ENCODE results near the gene KLHL14. TPM values are rescaled to one million over a fixed set of nuclear protein-coding genes. Genes with fewer than 3 reads are reported as not detected.

Gene KLHL14
- total RNA-seq, 2 experiments from 2014 or later, result not detected

DNA sequence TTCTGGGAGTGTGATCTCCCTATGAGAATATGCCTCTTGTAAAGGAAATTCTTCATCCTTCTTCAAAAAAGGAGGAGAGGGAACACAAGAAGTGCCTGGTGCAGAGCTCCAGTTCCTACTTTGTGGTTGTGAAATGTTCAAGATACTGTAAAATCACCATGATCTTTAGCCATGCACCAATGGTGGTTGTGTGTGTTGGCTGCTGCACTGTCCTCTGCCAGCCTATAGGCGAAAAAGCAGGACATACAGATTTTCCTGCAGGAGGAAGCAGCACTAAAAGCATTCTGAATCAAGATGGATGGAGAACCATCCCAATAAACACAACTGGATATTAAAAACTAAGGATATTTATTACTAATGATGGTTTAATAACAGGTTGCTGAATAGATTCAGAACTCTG lies 6.2 kb upstream of the KLHL14 start:
- no peaks in the 10 kb centered on the region for H3K4me1 Mint-ChIP-seq (ENCODE audit: low read depth)
- POLR2A ChIA-PET, result no interaction called here

GRCh38 chr18:32777049-32777448 lies 4.2 kb upstream of the KLHL14 start:
- Mint-ChIP-seq H3K36me3 (no peaks in the 10 kb centered on the region), H3K27me3 (peaks cover 24% of the 10 kb centered on the region), H3K27ac (no peak overlapping the region), H3K9me3 (no peaks in the 10 kb centered on the region), H3K4me1 (ENCODE audit: low read depth) (peaks cover 2% of the 10 kb centered on the region), H3K4me3 (no peak overlapping the region)
- no peak for DNase-seq
- POLR2A ChIA-PET, result no interaction called here
- intact Hi-C loops (cut with micrococcal nuclease), result no loop called here
- CTCF ChIA-PET, result no interaction called here

More for the DNA sequence above, 6.2 kb upstream of the KLHL14 start:
- intact Hi-C loops (cut with micrococcal nuclease), result no loop called here
- Mint-ChIP-seq H3K4me3 (no peak overlapping the region), H3K36me3 (no peaks in the 10 kb centered on the region), H3K27ac (no peak overlapping the region), H3K9me3 (no peaks in the 10 kb centered on the region), H3K27me3 (peaks cover 11% of the 10 kb centered on the region)
- CTCF ChIA-PET, result no interaction called here
- no peak for DNase-seq

DNA sequence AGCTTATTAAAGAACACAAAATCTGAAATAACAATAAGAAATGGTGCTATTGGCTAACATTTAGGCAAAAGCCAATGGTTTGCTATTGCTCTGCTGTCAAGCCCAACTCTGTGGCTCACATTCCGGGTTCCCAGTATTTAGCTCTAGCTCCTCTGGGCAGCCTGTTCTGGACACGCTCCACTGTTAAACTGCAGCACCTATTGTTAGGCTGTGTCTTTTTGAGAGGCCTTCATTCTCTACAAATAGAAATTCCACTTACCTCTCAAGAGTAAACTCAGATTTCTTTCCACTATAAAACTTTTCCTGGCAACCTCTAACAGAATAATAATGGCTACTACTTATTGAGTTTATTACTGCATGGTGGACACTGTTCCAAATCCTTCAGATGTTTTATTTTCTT lies 3.7 kb upstream of the KLHL14 start:
- DNase-seq, result no peak
- H3K27me3 Mint-ChIP-seq, result peaks cover 24% of the 10 kb centered on the region
- no peak overlapping the region for H3K27ac Mint-ChIP-seq
- no peak overlapping the region for H3K4me3 Mint-ChIP-seq
- H3K9me3 Mint-ChIP-seq, result no peaks in the 10 kb centered on the region
- H3K4me1 Mint-ChIP-seq (ENCODE audit: low read depth), result peaks cover 2% of the 10 kb centered on the region
- ChIA-PET POLR2A (no interaction called here), CTCF (interaction anchor here (0.7 kb wide), 1 partner anchor 427 kb away, joined by 4 read pairs; no protein-coding TSS in a partner anchor)
- intact Hi-C loops (cut with micrococcal nuclease), result no loop called here
- no peaks in the 10 kb centered on the region for H3K36me3 Mint-ChIP-seq

DNA sequence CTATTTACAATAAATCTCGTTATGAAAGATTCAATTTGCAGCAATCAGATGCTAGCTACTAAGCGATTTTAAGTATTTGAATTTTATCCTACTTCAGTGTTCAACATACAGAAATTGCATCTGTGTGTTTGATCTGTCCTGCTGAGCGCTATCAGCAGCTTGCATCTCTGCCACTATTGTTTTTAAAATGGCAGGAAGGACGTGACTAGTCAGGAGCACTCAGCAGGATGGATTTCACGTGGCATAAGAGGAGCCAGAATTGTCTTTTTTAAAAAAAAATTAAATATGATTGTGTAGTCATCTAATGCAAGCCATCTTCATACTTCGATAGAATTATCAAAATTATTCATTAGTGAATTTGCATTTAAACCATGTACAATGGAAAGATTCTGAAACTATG lies 2.8 kb upstream of the KLHL14 start:
- Mint-ChIP-seq H3K4me1 (ENCODE audit: low read depth) (peaks cover 5% of the 10 kb centered on the region), H3K36me3 (no peaks in the 10 kb centered on the region), H3K4me3 (no peak overlapping the region), H3K27ac (no peak overlapping the region), H3K27me3 (peaks cover 33% of the 10 kb centered on the region), H3K9me3 (no peaks in the 10 kb centered on the region)
- DNase-seq, result no peak
- ChIA-PET POLR2A (no interaction called here), CTCF (interaction anchor here (0.7 kb wide), 1 partner anchor 426 kb away, joined by 4 read pairs; no protein-coding TSS in a partner anchor)
- intact Hi-C loops (cut with micrococcal nuclease), result no loop called here

GRCh38 chr18:32773382-32773712 lies 524 bp upstream of the KLHL14 start:
- Mint-ChIP-seq H3K36me3 (no peaks in the 10 kb centered on the region), H3K4me1 (ENCODE audit: low read depth) (peaks cover 10% of the 10 kb centered on the region), H3K27ac (no peak overlapping the region), H3K9me3 (no peaks in the 10 kb centered on the region), H3K4me3 (no peak overlapping the region), H3K27me3 (peaks cover 47% of the 10 kb centered on the region)
- CTCF ChIA-PET, result no interaction called here
- DNase-seq, result no peak
- POLR2A ChIA-PET, result no interaction called here
- intact Hi-C loops (cut with micrococcal nuclease), result no loop called here

DNA sequence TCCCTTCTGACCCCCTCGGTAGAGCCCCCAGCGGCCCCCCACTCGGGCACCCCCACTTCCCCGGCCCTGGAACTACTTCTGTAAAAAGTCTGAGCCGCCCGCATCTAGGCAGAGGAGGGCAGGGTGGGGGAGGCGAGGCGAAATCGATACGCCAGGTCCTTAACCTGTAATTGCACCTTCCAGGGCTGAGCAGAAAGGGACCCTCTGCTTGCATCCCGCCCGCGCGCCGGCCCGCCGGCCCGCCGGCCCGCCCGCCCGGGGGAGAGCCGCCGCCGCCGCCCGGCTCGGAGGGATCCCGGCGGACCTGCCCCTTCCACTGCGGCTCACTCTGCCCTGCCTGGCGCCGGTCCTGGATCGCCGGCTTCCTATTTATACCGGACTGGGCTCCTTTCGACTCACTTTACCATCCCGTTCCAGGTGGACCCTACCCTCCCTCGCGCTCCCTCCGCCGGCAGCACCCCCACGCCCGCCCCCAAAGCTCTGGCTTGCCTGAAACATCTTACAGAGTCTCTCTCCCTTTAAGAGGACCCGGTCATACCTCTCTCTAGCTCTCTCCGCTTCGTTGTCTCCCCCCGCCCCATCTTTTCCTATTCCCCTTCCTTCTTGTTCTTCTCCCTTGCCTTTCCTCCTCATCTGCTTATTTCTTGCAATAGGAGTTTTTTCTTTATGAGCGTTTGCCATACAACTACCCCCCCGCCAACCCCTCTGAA lies 797 bp downstream of the KLHL14 start:
- CTCF ChIA-PET, result no interaction called here
- H3K4me3 Mint-ChIP-seq, result no peak overlapping the region
- H3K36me3 Mint-ChIP-seq, result no peaks in the 10 kb centered on the region
- POLR2A ChIA-PET, result no interaction called here
- H3K27ac Mint-ChIP-seq, result no peak overlapping the region
- no peaks in the 10 kb centered on the region for H3K9me3 Mint-ChIP-seq
- peaks cover 46% of the 10 kb centered on the region for H3K27me3 Mint-ChIP-seq
- DNase-seq, result no peak
- peaks cover 10% of the 10 kb centered on the region for H3K4me1 Mint-ChIP-seq (ENCODE audit: low read depth)
- intact Hi-C loops (cut with micrococcal nuclease), result no loop called here

DNA sequence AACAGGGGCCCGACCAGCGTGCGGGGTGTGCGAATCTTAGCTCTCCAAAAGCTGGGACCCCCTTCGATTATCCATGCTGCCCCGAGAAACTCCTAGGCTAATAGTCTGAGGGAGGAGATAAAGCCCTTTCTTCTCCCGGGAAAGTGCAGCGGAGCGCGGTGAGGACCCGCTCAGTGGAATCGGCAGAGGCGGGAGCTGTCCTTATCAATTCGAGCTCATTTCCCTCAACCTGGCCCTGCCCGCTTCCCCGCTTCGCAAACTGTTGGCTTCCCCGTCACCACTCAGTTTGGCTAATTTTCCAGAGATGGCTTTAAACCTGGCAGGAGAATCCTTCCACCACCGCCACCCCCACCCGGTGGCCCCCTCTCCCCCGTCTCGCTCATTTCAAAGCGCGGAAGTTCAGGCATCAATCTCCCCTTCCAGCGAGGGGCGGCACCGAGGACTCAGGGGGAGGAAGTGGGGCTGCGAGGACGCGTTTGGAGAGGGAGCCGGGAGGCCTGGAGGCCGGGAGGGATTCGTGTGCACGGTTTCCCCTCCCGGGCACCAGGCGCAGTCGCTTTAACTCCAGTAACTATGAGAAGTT lies 1.6 kb downstream of the KLHL14 start:
- DNase-seq, result no peak
- ChIA-PET CTCF (no interaction called here), POLR2A (no interaction called here)
- H3K4me3 Mint-ChIP-seq, result no peak overlapping the region
- H3K27ac Mint-ChIP-seq, result no peak overlapping the region
- peaks cover 10% of the 10 kb centered on the region for H3K4me1 Mint-ChIP-seq (ENCODE audit: low read depth)
- H3K27me3 Mint-ChIP-seq, result peaks cover 45% of the 10 kb centered on the region
- intact Hi-C loops (cut with micrococcal nuclease), result no loop called here
- no peaks in the 10 kb centered on the region for H3K36me3 Mint-ChIP-seq
- H3K9me3 Mint-ChIP-seq, result no peaks in the 10 kb centered on the region

- Mint-ChIP-seq H3K4me1 (ENCODE audit: low read depth) (peaks cover 10% of the 10 kb centered on the region), H3K27me3 (peaks cover 45% of the 10 kb centered on the region), H3K27ac (no peak overlapping the region), H3K9me3 (no peaks in the 10 kb centered on the region), H3K36me3 (no peaks in the 10 kb centered on the region), H3K4me3 (no peak overlapping the region)
- intact Hi-C loops (cut with micrococcal nuclease), result no loop called here
- no peak for DNase-seq
- ChIA-PET CTCF (no interaction called here), POLR2A (no interaction called here)
Measured at GRCh38 chr18:32770666-32771168, 2.1 kb downstream of the KLHL14 start.

GRCh38 chr18:32770054-32770665 lies 2.7 kb downstream of the KLHL14 start:
- Mint-ChIP-seq H3K9me3 (no peaks in the 10 kb centered on the region), H3K27me3 (peaks cover 45% of the 10 kb centered on the region), H3K4me3 (no peak overlapping the region), H3K36me3 (no peaks in the 10 kb centered on the region), H3K4me1 (ENCODE audit: low read depth) (peaks cover 10% of the 10 kb centered on the region), H3K27ac (no peak overlapping the region)
- DNase-seq, result no peak
- ChIA-PET POLR2A (no interaction called here), CTCF (no interaction called here)
- intact Hi-C loops (cut with micrococcal nuclease), result no loop called here

- ChIA-PET CTCF (no interaction called here), POLR2A (no interaction called here)
- no peak for DNase-seq
- Mint-ChIP-seq H3K9me3 (no peaks in the 10 kb centered on the region), H3K4me1 (ENCODE audit: low read depth) (peaks cover 10% of the 10 kb centered on the region), H3K27ac (no peak overlapping the region), H3K4me3 (no peak overlapping the region), H3K36me3 (no peaks in the 10 kb centered on the region), H3K27me3 (peaks cover 46% of the 10 kb centered on the region)
- intact Hi-C loops (cut with micrococcal nuclease), result no loop called here
Measured at GRCh38 chr18:32769586-32770053, 3.2 kb downstream of the KLHL14 start.

- H3K27me3 Mint-ChIP-seq, result peaks cover 42% of the 10 kb centered on the region
- H3K4me3 Mint-ChIP-seq, result no peak overlapping the region
- no peaks in the 10 kb centered on the region for H3K36me3 Mint-ChIP-seq
- peaks cover 10% of the 10 kb centered on the region for H3K4me1 Mint-ChIP-seq (ENCODE audit: low read depth)
- ChIA-PET CTCF (no interaction called here), POLR2A (no interaction called here)
- H3K9me3 Mint-ChIP-seq, result no peaks in the 10 kb centered on the region
- DNase-seq, result no peak
- intact Hi-C loops (cut with micrococcal nuclease), result no loop called here
- H3K27ac Mint-ChIP-seq, result no peak overlapping the region
Measured at GRCh38 chr18:32769071-32769585, 3.7 kb downstream of the KLHL14 start.

DNA sequence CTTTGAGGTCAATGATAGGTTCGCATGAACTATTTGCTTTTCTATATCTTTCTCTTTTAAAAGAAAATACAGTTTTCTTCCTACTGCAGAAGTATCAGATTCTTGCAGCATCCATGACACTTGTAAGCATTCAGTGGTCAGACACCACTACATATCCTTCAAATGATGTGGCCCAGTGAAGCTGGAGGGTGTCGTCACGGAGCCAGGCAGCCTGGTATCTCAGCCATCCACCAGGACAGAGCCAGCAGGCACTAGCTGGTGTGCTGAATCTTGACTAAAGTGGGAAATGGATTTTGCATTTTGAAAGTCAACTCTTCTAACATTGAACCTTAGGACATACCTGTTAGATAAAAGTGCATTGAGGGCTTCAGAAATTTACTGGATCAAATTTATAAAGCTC lies 5.4 kb downstream of the KLHL14 start:
- ChIA-PET CTCF (no interaction called here), POLR2A (no interaction called here)
- no peaks in the 10 kb centered on the region for H3K36me3 Mint-ChIP-seq
- DNase-seq, result no peak
- no peak overlapping the region for H3K4me3 Mint-ChIP-seq
- intact Hi-C loops (cut with micrococcal nuclease), result no loop called here
- H3K4me1 Mint-ChIP-seq (ENCODE audit: low read depth), result peaks cover 10% of the 10 kb centered on the region
- H3K27ac Mint-ChIP-seq, result no peak overlapping the region
- no peaks in the 10 kb centered on the region for H3K9me3 Mint-ChIP-seq
- H3K27me3 Mint-ChIP-seq, result peaks cover 32% of the 10 kb centered on the region
